Coronary artery (tissue), 2 donors: ENCODE results near the gene TMC8.

Experiments used
- DNase-seq: peaks from one replicate; pipeline ENCODE4 v3.0.0-alpha.2; 2017; ENCODE audit warnings: low spot score
- H3K27ac ChIP-seq, 2 donors: fragments of 200-600 bp; sonication (generic); one replicate each; pipeline ENCODE4 v1.5.1; 2016 to 2019
- H3K4me3 ChIP-seq: fragments of 200-600 bp; sonication (generic); 2 replicates; pipeline ENCODE4 v1.5.1; 2016; ENCODE audit warnings: mild to moderate bottlenecking, moderate library complexity
- TF ChIP-seq, protein P1 (sequence below): fragments of 200-600 bp; sonication (generic); IDR thresholded peaks from one replicate; pipeline ENCODE4 v1.5.1; 2019; ENCODE audit warnings: antibody characterized with exemption

Gene TMC8

DNA sequence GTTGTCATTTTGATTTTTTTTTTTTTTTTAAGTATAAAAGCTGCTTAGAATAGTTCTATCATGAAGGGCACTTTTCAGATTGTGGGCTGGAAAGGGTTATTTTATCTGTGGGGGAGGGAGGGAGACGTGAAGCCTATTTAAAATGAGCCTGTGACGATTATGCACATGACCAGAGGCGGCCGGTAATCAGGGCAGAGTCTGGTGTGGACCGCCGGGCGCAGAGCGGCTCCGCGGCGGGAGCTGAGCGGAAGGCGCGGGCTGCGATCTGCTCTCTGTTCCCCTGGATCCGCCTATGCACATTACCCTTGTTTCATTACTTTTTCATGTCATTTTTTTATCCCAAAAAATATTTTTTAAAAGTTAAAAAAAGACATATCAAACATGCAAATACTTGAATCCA, 25.5 kb upstream of the TMC8 start:
- no peak overlapping the region for H3K27ac ChIP-seq
- TF ChIP-seq, protein P1, sequence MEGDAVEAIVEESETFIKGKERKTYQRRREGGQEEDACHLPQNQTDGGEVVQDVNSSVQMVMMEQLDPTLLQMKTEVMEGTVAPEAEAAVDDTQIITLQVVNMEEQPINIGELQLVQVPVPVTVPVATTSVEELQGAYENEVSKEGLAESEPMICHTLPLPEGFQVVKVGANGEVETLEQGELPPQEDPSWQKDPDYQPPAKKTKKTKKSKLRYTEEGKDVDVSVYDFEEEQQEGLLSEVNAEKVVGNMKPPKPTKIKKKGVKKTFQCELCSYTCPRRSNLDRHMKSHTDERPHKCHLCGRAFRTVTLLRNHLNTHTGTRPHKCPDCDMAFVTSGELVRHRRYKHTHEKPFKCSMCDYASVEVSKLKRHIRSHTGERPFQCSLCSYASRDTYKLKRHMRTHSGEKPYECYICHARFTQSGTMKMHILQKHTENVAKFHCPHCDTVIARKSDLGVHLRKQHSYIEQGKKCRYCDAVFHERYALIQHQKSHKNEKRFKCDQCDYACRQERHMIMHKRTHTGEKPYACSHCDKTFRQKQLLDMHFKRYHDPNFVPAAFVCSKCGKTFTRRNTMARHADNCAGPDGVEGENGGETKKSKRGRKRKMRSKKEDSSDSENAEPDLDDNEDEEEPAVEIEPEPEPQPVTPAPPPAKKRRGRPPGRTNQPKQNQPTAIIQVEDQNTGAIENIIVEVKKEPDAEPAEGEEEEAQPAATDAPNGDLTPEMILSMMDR: no peak
- H3K4me3 ChIP-seq: no peak overlapping the region
- DNase-seq: no peak

DNA sequence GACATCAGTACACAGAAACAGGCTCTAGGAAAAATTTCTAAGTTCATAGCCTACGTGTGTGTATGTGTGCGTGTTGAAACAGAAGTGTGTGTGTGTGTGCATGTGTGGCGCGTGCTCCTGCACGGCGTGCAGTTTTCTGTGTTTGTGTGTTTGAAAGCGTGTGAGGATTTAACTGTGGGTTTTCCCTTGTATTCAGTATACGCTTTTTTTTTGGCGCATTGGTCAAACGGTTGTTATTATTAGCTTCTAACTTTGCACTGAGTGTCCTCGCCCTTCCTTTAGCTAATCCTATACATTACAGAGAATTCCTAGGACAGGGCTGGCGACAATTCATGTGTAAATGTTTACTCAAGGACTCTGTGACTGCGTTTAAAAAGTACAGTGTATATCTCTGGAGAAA, 25.0 kb upstream of the TMC8 start:
- TF ChIP-seq, protein P1: no peak
- no peak overlapping the region for H3K4me3 ChIP-seq
- no peak for DNase-seq

GRCh38 chr17:78106211-78106610, 24.4 kb upstream of the TMC8 start:
- Histone ChIP-seq H3K27ac (no peak overlapping the region), H3K4me3 (no peak overlapping the region)
- TF ChIP-seq, protein P1: no peak
- no peak for DNase-seq

More for the DNA sequence above, 25.0 kb upstream of the TMC8 start:
- no peak overlapping the region for H3K27ac ChIP-seq

- H3K4me3 ChIP-seq: no peak overlapping the region
- H3K27ac ChIP-seq: no peak overlapping the region
These were observed 23.1 kb upstream of the TMC8 start for GRCh38 chr17:78107457-78107856.

GRCh38 chr17:78107976-78108725, 22.4 kb upstream of the TMC8 start:
- H3K4me3 ChIP-seq: no peak overlapping the region
- no peak for DNase-seq
- no peak overlapping the region for H3K27ac ChIP-seq
- TF ChIP-seq, protein P1: no peak

More at GRCh38 chr17:78107457-78107856, 23.1 kb upstream of the TMC8 start:
- DNase-seq: no peak
- TF ChIP-seq, protein P1: no peak

- TF ChIP-seq, protein P1: no peak
- no peak for DNase-seq
- no peak overlapping the region for H3K4me3 ChIP-seq
- no peak overlapping the region for H3K27ac ChIP-seq
These were observed 21.7 kb upstream of the TMC8 start for GRCh38 chr17:78108726-78109488.

DNA sequence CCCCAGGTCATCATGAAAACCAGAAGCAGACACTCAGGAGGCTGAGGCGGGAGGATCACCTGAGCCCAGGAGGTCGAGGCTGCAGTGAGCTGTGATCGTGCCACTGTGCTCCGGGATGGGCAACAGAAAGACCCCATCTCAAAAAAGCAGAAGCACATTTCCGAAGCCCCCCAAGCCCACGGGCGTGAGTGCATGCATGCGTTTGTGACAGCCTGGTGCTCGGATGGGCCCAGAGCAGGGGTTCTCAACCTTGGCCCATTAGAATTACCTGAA, 21.1 kb upstream of the TMC8 start:
- DNase-seq: no peak
- TF ChIP-seq, protein P1: no peak
- Histone ChIP-seq H3K27ac (no peak overlapping the region), H3K4me3 (no peak overlapping the region)
